ENCODE data around the gene ERICH2.

ERICH2 gene

DNA sequence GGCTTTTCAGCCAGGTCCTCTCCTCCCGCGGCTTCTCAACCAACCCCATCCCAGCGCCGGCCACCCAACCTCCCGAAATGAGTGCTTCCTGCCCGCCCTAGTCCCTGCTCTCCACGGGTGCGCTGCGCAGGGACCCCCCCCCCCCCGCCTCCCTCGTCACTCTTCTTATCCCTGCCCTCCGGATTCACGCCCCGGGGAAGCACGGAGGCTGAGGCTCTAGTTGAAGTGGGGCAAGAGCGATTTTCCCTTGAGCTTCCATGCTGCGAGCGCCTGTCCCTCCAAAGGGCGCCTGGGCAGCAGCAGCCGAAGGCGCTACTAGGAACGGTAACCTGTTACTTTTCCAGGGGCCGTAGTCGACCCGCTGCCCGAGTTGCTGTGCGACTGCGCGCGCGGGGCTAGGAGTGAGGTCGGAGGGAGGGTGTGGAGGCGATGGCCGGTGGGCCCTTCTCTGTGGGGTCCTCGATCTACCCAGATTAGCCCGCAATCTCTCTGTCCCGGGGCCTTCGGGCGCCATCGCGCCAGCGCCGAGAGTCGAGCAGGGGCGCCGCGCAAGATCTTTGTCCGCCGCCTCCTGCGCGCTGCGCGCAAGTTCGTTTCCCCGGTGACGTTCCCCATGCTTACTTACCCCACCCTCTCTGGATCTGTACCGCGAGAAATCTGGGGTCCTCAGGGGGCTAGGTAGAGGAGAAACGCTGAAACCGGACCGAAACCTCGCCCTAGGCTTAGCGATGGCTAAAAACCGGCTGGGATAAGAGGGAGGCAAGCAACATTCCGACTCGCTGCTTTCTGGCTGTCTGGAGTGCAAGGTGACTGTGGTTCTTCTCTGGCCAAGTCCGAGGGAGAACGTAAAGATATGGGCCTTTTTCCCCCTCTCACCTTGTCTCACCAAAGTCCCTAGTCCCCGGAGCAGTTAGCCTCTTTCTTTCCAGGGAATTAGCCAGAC is 47.2 kb downstream of the ERICH2 start:
- Mint-ChIP-seq H3K4me3 (peak overlapping the region; percentile 76), H3K4me1 (ENCODE audit: low read depth) (peaks cover 71% of the 10 kb centered on the region), H3K27ac (peak overlapping the region; percentile 14), H3K9me3 (no peaks in the 10 kb centered on the region), H3K27me3 (peaks cover 97% of the 10 kb centered on the region), H3K36me3 (ENCODE audit: low read depth) (no peaks in the 10 kb centered on the region)
- peak; percentile 67 for DNase-seq

DNA sequence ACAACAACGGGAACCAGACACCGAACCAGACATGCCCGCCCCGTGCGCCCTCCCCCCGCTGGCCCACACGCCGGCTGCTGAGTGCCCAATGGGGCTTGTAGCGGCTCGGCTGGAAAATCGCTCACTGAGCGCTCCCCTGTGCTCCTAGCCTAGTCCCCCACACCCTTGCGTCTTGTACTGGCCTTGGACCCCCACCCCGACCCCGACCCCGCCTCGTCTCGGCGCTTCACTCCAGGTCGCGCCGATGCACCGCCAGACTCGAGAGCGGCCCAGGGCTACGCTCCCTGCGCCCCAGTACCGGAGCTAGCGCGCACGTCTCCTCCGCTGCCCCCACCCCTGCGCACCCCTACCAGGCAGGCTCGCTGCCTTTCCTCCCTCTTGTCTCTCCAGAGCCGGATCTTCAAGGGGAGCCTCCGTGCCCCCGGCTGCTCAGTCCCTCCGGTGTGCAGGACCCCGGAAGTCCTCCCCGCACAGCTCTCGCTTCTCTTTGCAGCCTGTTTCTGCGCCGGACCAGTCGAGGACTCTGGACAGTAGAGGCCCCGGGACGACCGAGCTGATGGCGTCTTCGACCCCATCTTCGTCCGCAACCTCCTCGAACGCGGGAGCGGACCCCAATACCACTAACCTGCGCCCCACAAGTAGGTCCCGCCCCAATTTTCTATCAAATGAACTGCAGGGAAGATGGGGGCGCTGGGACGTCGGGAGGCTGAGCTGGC is 48.0 kb downstream of the ERICH2 start:
- peak; percentile 52 for DNase-seq
- peaks cover 96% of the 10 kb centered on the region for H3K27me3 Mint-ChIP-seq
- H3K9me3 Mint-ChIP-seq: no peaks in the 10 kb centered on the region
- no peak overlapping the region for H3K27ac Mint-ChIP-seq
- H3K4me3 Mint-ChIP-seq: peak overlapping the region; percentile 76
- no peaks in the 10 kb centered on the region for H3K36me3 Mint-ChIP-seq (ENCODE audit: low read depth)
- H3K4me1 Mint-ChIP-seq (ENCODE audit: low read depth): peaks cover 75% of the 10 kb centered on the region

DNA sequence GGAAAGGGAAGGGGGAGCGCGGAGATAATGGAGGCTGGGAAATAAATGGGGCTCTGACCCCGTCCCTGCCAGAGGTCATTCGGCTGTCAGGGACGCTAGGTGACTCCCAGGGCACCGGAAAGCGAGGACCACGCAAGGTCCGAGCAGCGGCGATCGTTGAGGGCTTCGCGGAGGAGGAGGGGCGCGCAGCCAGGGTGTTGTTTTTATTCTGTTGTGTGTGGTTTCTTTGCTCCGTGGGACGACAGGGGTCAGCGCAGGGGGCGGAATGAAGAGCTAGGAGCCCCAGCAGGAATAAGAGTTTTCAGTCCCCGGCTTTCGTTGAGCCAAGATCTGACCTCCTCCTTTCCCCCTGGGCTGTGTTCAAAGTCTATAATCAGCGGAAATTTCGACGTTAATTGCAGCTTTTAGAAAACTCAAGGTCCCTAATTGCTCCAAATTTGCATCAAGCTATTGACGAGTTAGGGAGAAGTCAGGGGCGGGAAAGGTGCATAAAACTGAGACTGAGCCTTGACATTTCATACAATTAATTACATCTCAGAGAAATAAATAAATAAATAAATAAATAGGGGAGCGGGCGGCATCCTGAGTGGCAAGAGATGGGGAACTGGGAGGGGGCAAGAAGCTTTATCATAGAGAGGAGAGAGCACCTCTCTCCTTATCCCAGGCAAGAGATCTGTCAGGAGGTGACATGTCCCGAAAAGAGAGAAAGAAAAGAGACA is 48.7 kb downstream of the ERICH2 start:
- H3K4me1 Mint-ChIP-seq (ENCODE audit: low read depth): peaks cover 71% of the 10 kb centered on the region
- H3K4me3 Mint-ChIP-seq: peak overlapping the region; percentile 76
- H3K27ac Mint-ChIP-seq: peak overlapping the region; percentile 44
- H3K27me3 Mint-ChIP-seq: peaks cover 94% of the 10 kb centered on the region
- no peaks in the 10 kb centered on the region for H3K9me3 Mint-ChIP-seq
- DNase-seq: no peak
- no peaks in the 10 kb centered on the region for H3K36me3 Mint-ChIP-seq (ENCODE audit: low read depth)

DNA sequence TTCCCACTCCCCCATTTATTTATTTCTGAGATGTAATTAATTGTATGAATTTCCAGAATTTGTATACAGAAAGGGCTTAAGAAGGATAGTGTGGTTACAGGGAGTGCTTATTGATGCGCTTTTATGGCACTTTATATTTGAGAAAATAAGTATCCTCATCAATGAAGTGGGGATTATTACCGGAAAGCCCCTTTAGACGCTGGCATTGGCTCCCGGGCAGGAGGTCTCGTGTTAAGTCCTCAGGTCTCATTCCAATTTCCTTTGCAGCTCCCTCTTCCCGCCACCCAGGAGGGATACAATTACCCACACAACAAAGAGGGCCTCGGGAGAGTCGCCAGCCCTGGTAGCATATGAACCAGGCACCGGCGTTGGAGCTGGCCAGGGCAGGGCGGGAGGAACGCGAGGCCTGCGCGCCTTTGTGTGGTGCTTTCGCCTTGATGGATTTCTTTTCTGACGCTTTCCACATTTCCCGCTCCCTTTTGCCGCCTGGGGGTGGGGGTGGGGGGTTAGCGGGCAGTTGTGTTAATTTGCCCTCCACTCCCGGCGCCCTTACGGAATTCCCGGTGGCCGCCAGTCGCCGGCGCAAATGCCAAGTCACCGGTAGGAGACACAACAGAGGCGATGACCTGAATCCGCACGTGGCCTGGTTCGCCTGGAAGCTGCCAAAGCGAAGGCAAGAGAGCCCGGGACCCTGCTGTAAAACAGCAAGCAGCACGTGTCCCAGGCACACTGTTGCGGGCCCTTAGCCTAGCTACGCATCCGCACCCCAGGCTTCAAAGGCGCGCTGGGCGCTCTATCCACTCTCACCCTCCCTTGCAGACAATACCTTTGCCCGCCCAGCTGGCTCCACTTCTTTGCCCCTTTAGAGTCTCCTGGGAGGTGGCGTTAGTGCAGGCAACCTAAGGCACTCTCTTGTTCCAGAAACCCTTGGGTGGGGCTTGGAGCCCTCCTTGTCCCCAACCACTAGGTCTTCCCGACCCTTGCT is 49.8 kb downstream of the ERICH2 start:
- H3K27me3 Mint-ChIP-seq: peaks cover 94% of the 10 kb centered on the region
- no peak overlapping the region for H3K27ac Mint-ChIP-seq
- H3K4me1 Mint-ChIP-seq (ENCODE audit: low read depth): peaks cover 63% of the 10 kb centered on the region
- H3K4me3 Mint-ChIP-seq: peak overlapping the region; percentile 50
- no peaks in the 10 kb centered on the region for H3K36me3 Mint-ChIP-seq (ENCODE audit: low read depth)
- H3K9me3 Mint-ChIP-seq: no peaks in the 10 kb centered on the region
- peak; percentile 42 for DNase-seq

DNA sequence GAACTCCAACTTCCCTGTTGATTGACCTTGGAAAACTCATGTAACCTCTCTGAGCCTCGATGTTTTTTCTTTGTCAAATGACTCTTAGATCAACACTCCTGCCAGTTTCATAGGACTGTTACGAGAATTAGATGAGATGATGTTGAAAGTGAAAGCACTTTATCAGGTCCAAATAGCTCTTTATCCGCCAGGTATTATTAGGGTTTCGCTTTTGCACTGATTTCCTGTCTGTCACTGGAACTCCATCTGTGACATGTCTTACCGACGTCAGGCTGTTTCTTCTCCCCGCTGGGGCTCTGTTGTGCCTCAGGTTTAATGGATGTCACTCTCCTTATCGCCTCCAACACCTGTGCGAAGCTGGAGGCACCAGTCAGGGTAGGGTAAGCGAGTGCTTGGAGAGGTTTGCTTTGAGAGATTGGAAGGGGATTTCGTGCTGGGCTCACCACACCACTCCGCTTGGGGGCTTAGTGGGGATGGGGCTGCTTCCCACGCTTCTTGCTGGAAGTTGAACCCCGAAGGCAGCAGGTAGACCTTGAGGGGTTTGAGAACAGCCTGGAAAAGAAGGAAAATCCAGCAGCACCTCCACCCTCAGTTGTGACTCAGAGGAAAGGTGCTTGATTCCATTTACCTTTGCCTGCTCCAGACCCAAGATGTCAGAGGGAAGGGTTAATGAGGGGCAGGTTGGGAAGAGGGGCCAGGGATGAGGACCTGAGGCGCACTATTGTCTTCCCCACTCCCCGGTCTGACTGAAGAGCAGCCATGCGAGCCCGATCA is 50.8 kb downstream of the ERICH2 start:
- peaks cover 95% of the 10 kb centered on the region for H3K27me3 Mint-ChIP-seq
- DNase-seq: no peak
- peaks cover 56% of the 10 kb centered on the region for H3K4me1 Mint-ChIP-seq (ENCODE audit: low read depth)
- H3K9me3 Mint-ChIP-seq: no peaks in the 10 kb centered on the region
- H3K27ac Mint-ChIP-seq: no peak overlapping the region
- H3K4me3 Mint-ChIP-seq: peak overlapping the region; percentile 50
- H3K36me3 Mint-ChIP-seq (ENCODE audit: low read depth): no peaks in the 10 kb centered on the region

DNA sequence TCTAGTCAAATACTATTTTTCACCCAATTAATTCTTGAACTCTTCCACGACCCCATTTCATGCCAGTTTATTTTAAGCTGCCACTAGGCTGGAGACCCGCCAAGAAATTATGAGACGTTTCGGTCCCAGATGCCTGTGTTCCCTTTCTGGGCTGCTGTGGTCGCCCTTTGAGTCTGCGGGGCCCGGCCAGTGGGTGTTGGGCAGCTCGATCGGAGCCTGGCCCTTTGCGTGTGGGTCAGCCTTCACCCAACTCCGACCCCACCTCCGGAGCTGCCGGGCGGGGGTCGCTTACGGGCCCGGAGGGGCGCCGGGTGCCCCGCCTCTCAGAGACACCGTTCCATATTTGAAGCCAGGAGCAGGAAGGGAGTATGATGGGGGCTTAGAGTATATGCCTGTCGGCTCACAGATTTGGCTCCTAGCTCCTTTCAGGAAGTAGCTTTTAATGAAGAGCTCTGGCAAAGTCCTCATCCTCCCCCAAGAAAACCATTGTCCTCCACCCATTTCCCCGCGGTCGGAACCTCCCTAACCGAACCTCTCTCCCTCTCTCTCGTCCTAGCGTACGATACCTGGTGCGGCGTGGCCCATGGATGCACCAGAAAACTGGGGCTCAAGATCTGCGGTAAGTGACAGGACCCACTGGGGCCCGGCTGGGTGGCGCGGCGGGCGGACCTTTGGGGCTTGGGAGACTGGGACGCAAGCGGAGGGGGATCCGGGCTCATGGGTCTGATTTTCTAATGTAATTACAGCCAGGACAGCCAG is 51.5 kb downstream of the ERICH2 start:
- Mint-ChIP-seq H3K27me3 (peaks cover 95% of the 10 kb centered on the region), H3K4me1 (ENCODE audit: low read depth) (peaks cover 49% of the 10 kb centered on the region), H3K27ac (no peak overlapping the region), H3K9me3 (no peaks in the 10 kb centered on the region), H3K4me3 (peak overlapping the region; percentile 50), H3K36me3 (ENCODE audit: low read depth) (no peaks in the 10 kb centered on the region)
- DNase-seq: peak; percentile 39

DNA sequence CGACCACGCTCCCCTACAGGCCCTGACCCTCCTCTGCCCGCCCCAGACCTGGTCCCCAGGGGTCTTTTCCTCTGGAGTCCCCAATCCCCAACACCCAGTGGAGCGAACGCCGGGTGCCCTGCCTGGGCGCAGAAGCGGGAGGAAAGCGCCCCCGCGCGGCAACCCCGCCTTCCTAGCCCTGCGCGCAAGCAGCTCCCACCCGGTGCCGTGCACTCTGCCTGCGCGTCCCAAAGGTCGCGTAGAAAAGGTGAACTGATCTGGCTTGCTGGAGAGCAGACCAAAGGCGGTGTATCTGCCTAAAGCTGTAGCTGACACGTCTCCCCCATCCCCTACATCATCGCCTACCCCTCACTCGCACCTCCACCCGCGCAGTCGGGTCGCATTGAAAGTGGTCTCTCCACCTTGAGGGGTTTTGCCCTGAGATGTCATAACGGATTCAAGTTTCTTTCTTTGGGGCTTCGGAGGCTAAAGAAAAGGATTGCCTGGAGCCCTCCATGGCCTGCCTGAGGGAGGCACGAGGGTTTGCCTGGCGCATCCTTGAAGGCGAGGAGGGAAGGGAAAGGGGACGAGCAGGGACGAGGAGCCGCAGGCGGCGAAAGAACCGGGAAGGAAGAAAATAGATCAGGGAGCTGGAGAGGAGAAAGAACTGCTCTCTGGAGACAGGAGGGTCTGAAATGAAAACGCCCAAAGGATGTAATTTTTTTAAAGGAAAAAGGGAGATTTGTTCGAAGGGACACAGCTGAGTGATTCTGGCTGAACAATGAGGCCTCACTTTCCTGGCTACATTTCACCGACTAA is 52.3 kb downstream of the ERICH2 start:
- peak; percentile 61 for DNase-seq
- H3K4me3 Mint-ChIP-seq: peak overlapping the region; percentile 44
- peaks cover 95% of the 10 kb centered on the region for H3K27me3 Mint-ChIP-seq
- no peak overlapping the region for H3K27ac Mint-ChIP-seq
- peaks cover 42% of the 10 kb centered on the region for H3K4me1 Mint-ChIP-seq (ENCODE audit: low read depth)
- H3K36me3 Mint-ChIP-seq (ENCODE audit: low read depth): no peaks in the 10 kb centered on the region
- H3K9me3 Mint-ChIP-seq: no peaks in the 10 kb centered on the region

DNA sequence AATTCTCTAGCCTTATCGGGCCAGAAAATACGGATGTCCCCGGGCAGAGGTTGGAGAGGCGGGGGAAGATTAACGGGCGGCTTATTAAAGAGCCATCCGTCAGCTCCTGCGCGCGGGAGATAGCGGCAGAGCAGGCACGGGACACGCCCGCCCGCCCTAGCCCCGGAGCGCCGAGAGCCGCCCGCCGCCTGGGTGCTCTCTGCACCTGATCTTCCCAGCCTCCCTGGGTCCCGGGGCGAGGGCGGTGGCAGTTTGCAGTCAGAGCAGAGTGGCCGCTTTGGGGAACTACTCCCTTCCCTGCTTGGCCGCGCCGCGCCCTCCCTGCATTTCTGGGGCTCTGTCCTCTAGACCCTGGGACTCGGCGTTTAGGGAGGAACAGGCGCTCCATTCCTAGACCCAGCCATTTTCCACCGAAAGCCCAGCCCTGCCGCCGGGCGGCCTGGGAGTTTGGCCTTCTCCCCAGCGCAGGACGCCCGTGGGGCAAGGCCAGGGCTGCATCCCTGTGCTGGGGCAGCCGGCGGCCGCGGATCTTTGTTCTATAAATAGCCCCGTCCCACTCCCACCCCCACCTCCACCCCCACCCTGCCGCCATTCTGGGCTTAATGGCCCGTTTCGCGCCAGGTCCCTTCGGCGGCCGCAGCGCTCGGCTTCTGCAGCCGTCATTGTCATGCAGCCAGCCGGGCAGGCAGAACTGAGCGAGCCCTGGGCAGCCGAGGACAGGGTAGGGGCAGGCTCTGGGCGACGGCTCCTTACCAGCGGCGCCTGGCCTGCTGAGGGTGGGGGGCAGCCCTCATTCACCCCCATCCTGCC is 53.1 kb downstream of the ERICH2 start:
- peak; percentile 46 for DNase-seq
- no peak overlapping the region for H3K27ac Mint-ChIP-seq
- H3K4me1 Mint-ChIP-seq (ENCODE audit: low read depth): peaks cover 37% of the 10 kb centered on the region
- H3K27me3 Mint-ChIP-seq: peaks cover 90% of the 10 kb centered on the region
- H3K36me3 Mint-ChIP-seq (ENCODE audit: low read depth): no peaks in the 10 kb centered on the region
- peak overlapping the region; percentile 44 for H3K4me3 Mint-ChIP-seq
- H3K9me3 Mint-ChIP-seq: no peaks in the 10 kb centered on the region

DNA sequence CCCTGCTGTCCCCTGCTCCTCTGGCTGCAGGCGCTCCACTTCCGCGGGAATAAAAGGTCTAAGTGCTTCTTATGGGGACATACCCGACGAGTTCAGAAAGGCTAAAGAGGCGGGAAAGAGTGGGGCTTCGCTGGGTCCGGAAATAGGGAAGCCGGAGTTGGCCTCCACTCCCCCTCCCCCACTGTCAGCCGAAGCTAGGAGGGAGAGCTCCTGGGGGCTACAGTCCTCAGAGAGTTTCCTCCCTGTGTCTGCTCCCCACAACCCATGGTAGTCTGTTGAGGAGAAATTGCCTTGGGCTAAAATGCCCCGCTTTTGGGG is 53.7 kb downstream of the ERICH2 start:
- Mint-ChIP-seq H3K4me1 (ENCODE audit: low read depth) (peaks cover 31% of the 10 kb centered on the region), H3K27me3 (peaks cover 90% of the 10 kb centered on the region), H3K27ac (no peak overlapping the region), H3K4me3 (no peak overlapping the region), H3K9me3 (no peaks in the 10 kb centered on the region), H3K36me3 (ENCODE audit: low read depth) (no peaks in the 10 kb centered on the region)
- no peak for DNase-seq

DNA sequence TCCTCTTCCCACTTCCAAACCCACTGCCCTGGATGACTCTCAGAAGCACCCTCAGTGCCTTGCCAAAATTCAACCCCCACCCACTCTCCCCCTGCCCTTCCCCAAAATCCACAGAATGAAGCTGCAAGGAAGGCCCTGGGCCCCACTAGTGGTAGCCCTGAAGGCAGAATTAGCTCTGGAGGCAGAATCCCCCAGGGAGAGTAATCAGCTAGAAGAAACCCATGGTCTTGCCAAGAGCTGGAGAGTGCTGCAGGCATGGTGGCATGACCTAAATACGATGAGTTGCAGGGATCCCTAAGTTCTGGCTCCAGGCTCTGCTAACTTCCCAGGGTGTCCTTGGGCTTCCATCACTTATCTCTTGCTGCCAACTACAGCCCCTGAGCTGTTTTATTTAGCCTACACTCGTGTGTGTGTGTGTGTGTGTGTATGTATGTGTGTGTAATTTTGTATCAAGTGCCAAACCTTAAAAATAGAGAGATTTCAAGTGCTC is 54.4 kb downstream of the ERICH2 start:
- no peaks in the 10 kb centered on the region for H3K9me3 Mint-ChIP-seq
- DNase-seq: no peak
- H3K27ac Mint-ChIP-seq: no peak overlapping the region
- no peak overlapping the region for H3K4me3 Mint-ChIP-seq
- no peaks in the 10 kb centered on the region for H3K36me3 Mint-ChIP-seq (ENCODE audit: low read depth)
- H3K27me3 Mint-ChIP-seq: peaks cover 90% of the 10 kb centered on the region
- H3K4me1 Mint-ChIP-seq (ENCODE audit: low read depth): peaks cover 29% of the 10 kb centered on the region

DNA sequence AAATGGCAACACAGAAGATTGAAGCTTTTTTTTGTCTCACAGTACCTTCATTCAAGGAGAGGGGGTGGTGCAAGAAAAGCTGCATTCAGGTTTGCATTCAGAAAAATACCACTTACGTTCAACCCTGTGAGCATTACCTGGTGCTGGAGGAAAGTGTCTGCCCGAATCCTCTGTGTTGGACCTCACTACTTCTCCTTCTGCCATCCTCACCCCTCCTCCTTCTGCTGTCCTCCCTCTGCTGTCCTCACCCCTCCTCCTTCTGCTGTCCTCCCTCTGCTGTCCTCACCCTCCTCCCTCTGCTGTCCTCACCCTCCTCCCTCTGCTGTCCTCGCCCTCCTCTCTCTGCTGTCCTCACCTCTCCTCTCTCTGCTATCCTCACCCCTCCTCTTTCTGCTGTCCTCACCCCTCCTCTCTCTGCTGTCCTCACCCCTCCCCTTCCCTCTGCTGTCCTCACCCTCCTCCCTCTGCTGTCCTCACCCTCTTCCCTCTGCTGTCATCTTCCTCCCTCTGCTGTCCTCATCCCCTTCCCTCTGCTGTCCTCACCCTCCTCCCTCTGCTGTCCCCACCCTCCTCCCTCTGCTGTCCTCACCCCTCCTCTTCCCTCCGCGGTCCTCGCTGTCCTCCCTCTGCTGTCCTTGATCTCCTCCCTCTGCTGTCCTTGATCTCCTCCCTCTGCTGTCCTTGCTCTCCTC is 57.8 kb downstream of the ERICH2 start:
- DNase-seq: no peak
- Mint-ChIP-seq H3K36me3 (ENCODE audit: low read depth) (no peaks in the 10 kb centered on the region), H3K27me3 (peaks cover 82% of the 10 kb centered on the region), H3K9me3 (no peaks in the 10 kb centered on the region), H3K4me1 (ENCODE audit: low read depth) (peaks cover 2% of the 10 kb centered on the region), H3K27ac (no peak overlapping the region), H3K4me3 (no peak overlapping the region)

Data from activated T-cell treated with anti-CD3 and anti-CD28 coated beads, Interleukin-2, amount 50 U/mL, for 24 hours (primary cell).